Measurements from ENCODE around the gene IL27RA. TPM values are rescaled to one million over a fixed set of nuclear protein-coding genes. Genes with fewer than 3 reads are reported as not detected.
A peak's percentile ranks its signal among the peaks of the same experiment; 100 is the strongest.

Gene IL27RA
- total and polyA plus RNA-seq, 2 experiments from 2014 or later, result 7.7 to 11.4 TPM

DNA sequence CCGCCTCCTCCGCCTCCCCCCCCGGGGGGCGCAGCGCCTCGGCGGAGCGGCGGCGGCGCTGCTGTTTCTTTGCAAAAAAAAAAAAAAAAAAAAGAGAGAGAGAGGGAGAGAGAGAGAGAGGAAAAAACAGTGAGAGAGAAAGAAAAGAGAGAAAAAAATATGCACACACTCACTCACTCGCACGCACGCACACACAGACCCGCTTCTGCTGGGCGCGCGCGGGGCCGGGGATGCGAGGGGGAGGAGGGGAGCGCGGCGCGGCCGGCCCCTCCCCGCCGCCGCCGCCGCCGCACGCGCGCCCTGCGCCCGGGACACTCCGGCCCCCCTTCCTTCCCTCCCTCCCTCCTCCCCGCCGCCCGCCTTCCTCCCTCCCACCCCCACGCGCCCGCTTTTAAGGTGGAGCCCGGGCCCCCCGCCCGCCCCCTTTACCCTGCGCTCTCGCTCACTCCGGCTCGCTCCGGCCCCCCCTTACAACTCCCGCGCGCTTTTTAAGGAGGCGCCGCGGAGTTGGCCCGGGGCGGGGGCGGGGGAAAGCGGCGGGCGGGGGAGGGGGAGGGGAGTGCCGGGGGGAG, 59.0 kb downstream of the IL27RA start, which contains the start of gene SAMD1:
Gene SAMD1, minus strand, starts transcription at position 243 of the 572 bp plus-strand sequence.
- Mint-ChIP-seq H3K36me3 (ENCODE audit: low read depth) (peaks cover 28% of the 10 kb centered on the region), H3K27me3 (ENCODE audit: insufficient read depth, low read depth, poor library complexity) (peaks cover 23% of the 10 kb centered on the region), H3K9me3 (peaks cover 15% of the 10 kb centered on the region), H3K27ac (no peak within 1 kb of the TSS), H3K4me1 (peaks cover 12% of the 10 kb centered on the region), H3K4me3 (peak within 1 kb of the TSS; percentile 91)
- peak; percentile 20; the same call in 2 of the 3 replicates for ATAC-seq
- peaks cover 26% of the 10 kb centered on the region for H3F3A ChIP-seq (replicated peaks; ENCODE audit: low read depth)
- H3K79me2 ChIP-seq (replicated peaks; ENCODE audit: insufficient read depth), result no peaks in the 10 kb centered on the region
- DNase-seq (ENCODE audit: low spot score), result peak; percentile 92
- peak within 1 kb of the TSS; percentile 99 for H3K4me2 ChIP-seq
- H3K4me3 ChIP-seq, result peak within 1 kb of the TSS; percentile 93
- TF ChIP-seq EZH2phosphoT487 (IDR thresholded peaks at IDR 0.05; ENCODE audit: unreplicated experiment), result no peak
- no peak for TF ChIP-seq STAT1 (IDR thresholded peaks at IDR 0.05; ENCODE audit: unreplicated experiment)
- no peak for TF ChIP-seq CTCF (conservative IDR thresholded peaks at IDR 0.05; ENCODE audit: low read depth in 2 of 2)
- no peak for TF ChIP-seq EZH2 (IDR thresholded peaks at IDR 0.05; ENCODE audit: low read depth, unreplicated experiment)
- no peak for TF ChIP-seq ZNF114 (CRISPR knock-in tag; IDR thresholded peaks at IDR 0.05)
- TF ChIP-seq CREB1 (CRISPR knock-in tag; IDR thresholded peaks at IDR 0.05; ENCODE audit: low read depth), result no peak
- no peak for TF ChIP-seq ETS1 (IDR thresholded peaks at IDR 0.05)
- TF ChIP-seq NANOG (IDR thresholded peaks at IDR 0.05; ENCODE audit: borderline replicate concordance), result no peak
- TF ChIP-seq, protein P1, sequence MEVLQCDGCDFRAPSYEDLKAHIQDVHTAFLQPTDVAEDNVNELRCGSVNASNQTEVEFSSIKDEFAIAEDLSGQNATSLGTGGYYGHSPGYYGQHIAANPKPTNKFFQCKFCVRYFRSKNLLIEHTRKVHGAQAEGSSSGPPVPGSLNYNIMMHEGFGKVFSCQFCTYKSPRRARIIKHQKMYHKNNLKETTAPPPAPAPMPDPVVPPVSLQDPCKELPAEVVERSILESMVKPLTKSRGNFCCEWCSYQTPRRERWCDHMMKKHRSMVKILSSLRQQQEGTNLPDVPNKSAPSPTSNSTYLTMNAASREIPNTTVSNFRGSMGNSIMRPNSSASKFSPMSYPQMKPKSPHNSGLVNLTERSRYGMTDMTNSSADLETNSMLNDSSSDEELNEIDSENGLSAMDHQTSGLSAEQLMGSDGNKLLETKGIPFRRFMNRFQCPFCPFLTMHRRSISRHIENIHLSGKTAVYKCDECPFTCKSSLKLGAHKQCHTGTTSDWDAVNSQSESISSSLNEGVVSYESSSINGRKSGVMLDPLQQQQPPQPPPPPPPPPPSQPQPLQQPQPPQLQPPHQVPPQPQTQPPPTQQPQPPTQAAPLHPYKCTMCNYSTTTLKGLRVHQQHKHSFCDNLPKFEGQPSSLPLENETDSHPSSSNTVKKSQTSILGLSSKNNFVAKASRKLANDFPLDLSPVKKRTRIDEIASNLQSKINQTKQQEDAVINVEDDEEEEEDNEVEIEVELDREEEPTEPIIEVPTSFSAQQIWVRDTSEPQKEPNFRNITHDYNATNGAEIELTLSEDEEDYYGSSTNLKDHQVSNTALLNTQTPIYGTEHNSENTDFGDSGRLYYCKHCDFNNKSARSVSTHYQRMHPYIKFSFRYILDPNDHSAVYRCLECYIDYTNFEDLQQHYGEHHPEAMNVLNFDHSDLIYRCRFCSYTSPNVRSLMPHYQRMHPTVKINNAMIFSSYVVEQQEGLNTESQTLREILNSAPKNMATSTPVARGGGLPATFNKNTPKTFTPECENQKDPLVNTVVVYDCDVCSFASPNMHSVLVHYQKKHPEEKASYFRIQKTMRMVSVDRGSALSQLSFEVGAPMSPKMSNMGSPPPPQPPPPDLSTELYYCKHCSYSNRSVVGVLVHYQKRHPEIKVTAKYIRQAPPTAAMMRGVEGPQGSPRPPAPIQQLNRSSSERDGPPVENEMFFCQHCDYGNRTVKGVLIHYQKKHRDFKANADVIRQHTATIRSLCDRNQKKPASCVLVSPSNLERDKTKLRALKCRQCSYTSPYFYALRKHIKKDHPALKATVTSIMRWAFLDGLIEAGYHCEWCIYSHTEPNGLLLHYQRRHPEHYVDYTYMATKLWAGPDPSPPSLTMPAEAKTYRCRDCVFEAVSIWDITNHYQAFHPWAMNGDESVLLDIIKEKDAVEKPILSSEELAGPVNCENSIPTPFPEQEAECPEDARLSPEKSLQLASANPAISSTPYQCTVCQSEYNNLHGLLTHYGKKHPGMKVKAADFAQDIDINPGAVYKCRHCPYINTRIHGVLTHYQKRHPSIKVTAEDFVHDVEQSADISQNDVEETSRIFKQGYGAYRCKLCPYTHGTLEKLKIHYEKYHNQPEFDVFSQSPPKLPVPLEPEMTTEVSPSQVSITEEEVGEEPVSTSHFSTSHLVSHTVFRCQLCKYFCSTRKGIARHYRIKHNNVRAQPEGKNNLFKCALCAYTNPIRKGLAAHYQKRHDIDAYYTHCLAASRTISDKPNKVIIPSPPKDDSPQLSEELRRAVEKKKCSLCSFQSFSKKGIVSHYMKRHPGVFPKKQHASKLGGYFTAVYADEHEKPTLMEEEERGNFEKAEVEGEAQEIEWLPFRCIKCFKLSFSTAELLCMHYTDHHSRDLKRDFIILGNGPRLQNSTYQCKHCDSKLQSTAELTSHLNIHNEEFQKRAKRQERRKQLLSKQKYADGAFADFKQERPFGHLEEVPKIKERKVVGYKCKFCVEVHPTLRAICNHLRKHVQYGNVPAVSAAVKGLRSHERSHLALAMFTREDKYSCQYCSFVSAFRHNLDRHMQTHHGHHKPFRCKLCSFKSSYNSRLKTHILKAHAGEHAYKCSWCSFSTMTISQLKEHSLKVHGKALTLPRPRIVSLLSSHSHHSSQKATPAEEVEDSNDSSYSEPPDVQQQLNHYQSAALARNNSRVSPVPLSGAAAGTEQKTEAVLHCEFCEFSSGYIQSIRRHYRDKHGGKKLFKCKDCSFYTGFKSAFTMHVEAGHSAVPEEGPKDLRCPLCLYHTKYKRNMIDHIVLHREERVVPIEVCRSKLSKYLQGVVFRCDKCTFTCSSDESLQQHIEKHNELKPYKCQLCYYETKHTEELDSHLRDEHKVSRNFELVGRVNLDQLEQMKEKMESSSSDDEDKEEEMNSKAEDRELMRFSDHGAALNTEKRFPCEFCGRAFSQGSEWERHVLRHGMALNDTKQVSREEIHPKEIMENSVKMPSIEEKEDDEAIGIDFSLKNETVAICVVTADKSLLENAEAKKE (CRISPR knock-in tag; IDR thresholded peaks at IDR 0.05), result no peak
- TF ChIP-seq POLR2AphosphoS5 (IDR thresholded peaks at IDR 0.05; ENCODE audit: low read depth), result no peak
- no peak for TF ChIP-seq JUNB (IDR thresholded peaks at IDR 0.05; ENCODE audit: unreplicated experiment)
- no peak for TF ChIP-seq ZNF331 (CRISPR knock-in tag; IDR thresholded peaks at IDR 0.05; ENCODE audit: low read depth)
- TF ChIP-seq, protein P2, sequence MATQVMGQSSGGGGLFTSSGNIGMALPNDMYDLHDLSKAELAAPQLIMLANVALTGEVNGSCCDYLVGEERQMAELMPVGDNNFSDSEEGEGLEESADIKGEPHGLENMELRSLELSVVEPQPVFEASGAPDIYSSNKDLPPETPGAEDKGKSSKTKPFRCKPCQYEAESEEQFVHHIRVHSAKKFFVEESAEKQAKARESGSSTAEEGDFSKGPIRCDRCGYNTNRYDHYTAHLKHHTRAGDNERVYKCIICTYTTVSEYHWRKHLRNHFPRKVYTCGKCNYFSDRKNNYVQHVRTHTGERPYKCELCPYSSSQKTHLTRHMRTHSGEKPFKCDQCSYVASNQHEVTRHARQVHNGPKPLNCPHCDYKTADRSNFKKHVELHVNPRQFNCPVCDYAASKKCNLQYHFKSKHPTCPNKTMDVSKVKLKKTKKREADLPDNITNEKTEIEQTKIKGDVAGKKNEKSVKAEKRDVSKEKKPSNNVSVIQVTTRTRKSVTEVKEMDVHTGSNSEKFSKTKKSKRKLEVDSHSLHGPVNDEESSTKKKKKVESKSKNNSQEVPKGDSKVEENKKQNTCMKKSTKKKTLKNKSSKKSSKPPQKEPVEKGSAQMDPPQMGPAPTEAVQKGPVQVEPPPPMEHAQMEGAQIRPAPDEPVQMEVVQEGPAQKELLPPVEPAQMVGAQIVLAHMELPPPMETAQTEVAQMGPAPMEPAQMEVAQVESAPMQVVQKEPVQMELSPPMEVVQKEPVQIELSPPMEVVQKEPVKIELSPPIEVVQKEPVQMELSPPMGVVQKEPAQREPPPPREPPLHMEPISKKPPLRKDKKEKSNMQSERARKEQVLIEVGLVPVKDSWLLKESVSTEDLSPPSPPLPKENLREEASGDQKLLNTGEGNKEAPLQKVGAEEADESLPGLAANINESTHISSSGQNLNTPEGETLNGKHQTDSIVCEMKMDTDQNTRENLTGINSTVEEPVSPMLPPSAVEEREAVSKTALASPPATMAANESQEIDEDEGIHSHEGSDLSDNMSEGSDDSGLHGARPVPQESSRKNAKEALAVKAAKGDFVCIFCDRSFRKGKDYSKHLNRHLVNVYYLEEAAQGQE (IDR thresholded peaks at IDR 0.05; ENCODE audit: unreplicated experiment), result no peak
- peak within 1 kb of the TSS; percentile 90 for H2AFZ ChIP-seq
- peaks cover 9% of the 10 kb centered on the region; the same call in 1 of the 2 replicates for H3K36me3 ChIP-seq (ENCODE audit: insufficient read depth)
- H3K27ac ChIP-seq (ENCODE audit: low read depth), result 0 out of 2 replicates have a peak within 1 kb of the TSS, but pooled peaks have one; percentile 55
- H4K20me1 ChIP-seq (replicated peaks; ENCODE audit: insufficient read depth), result peaks cover 6% of the 10 kb centered on the region; the same call in 1 of the 2 replicates
- H3K4me1 ChIP-seq (ENCODE audit: insufficient read depth), result peaks cover 8% of the 10 kb centered on the region
- peaks cover 27% of the 10 kb centered on the region for H3K27me3 ChIP-seq (ENCODE audit: insufficient read depth)
- H3K9me2 ChIP-seq (ENCODE audit: insufficient read depth), result no peaks in the 10 kb centered on the region

All from GM23338 (cell line).